ENCODE measurements around the gene SNRPD3.

Gene SNRPD3

GRCh38 chr22:24514241-24515026 lies 41.4 kb upstream of the SNRPD3 start:
- Histone ChIP-seq H3K27ac (no peak overlapping the region), H3K4me3 (no peak overlapping the region)
- TF ChIP-seq CTCF (IDR thresholded peaks at IDR 0.05): no peak
- DNase-seq (ENCODE audit: low spot score): no peak

- Histone ChIP-seq H3K27ac (no peak overlapping the region), H3K4me3 (no peak overlapping the region)
- no peak for TF ChIP-seq CTCF (IDR thresholded peaks at IDR 0.05)
- no peak for DNase-seq (ENCODE audit: low spot score)
Measured at GRCh38 chr22:24515027-24515338, 40.8 kb upstream of the SNRPD3 start.

DNA sequence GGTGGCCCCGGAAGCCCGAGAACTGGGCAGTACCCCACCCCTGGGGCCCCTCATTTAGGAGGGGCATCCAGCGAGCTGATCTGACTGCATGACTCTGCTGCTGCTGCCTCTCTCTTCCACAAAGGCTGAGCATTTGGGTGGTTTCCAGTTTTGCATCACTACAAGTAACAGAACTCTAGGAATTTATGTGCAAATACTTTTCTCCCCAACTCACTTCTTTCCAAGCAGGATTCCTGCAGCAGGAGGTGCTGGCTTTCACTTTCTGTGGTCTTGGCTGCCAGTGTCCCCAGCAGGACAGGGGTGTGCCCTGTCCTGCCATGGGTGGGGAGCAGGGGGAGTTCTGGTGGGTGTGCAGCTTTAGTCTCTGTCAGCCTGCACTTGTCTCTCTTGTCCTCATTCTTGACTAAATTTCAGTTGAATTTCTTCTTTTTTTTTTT lies 39.5 kb upstream of the SNRPD3 start:
- TF ChIP-seq CTCF (IDR thresholded peaks at IDR 0.05): no peak
- Histone ChIP-seq H3K27ac (peak overlapping the region in 1 of 2 donors; percentile 72), H3K4me3 (peak overlapping the region; percentile 32)
- DNase-seq (ENCODE audit: low spot score): no peak

- H3K27ac ChIP-seq: no peak overlapping the region
- H3K4me3 ChIP-seq: no peak overlapping the region
- no peak for DNase-seq (ENCODE audit: low spot score)
- TF ChIP-seq CTCF (IDR thresholded peaks at IDR 0.05): no peak
Measured at GRCh38 chr22:24517446-24517845, 38.4 kb upstream of the SNRPD3 start.

- no peak for TF ChIP-seq CTCF (IDR thresholded peaks at IDR 0.05)
- no peak for DNase-seq (ENCODE audit: low spot score)
- H3K27ac ChIP-seq: no peak overlapping the region
- H3K4me3 ChIP-seq: no peak overlapping the region
Measured at GRCh38 chr22:24518228-24518627, 37.6 kb upstream of the SNRPD3 start.

DNA sequence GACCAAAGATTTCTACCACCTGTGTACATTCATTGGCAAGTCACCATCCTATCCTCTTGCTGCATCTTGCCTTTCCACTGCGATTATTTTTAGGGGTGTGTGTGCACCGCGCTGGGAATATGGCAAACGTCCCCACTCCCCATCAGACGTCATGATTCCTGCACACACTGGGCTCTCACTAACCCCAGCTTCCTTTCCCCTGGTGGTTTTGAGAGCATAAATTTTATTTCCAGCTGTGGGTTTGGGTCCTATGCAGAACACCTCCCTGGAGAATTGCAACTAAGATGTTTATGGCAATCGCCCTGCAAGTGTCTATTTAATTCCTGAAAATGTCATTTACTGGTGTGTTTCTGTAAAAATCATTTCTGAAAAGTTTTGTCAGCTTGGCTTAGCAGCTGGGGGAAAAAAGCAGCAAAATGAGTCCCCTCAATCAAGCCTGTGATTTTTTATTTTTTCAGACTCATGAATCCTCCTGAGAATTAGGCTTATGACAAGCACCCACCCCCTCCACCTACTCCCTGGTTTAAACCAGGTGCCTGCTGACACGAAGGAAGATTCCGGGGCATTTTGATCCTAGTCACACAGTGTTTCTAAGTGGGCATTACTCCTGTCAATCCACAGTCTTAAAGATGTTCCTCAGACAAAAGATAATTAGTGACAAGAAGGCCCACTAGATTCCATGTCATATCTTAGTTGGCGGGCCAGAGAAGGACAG lies 36.9 kb upstream of the SNRPD3 start:
- Histone ChIP-seq H3K4me3 (no peak overlapping the region), H3K27ac (no peak overlapping the region)
- no peak for DNase-seq (ENCODE audit: low spot score)
- TF ChIP-seq CTCF (IDR thresholded peaks at IDR 0.05): no peak

- no peak for DNase-seq (ENCODE audit: low spot score)
- Histone ChIP-seq H3K4me3 (no peak overlapping the region), H3K27ac (no peak overlapping the region)
- no peak for TF ChIP-seq CTCF (IDR thresholded peaks at IDR 0.05)
Measured at GRCh38 chr22:24519496-24519895, 36.3 kb upstream of the SNRPD3 start.
